Measurements from ENCODE around the gene VWA1. TPM values are rescaled to one million over a fixed set of nuclear protein-coding genes. Genes with fewer than 3 reads are reported as not detected.
"Not testable (repeated sequence)": the region's sequence is repeated elsewhere in the genome, so short reads cannot be mapped to it uniquely, and the experiment has no call there.

Gene VWA1
- total RNA-seq, 1 donor from 2014 or later: 8.9 TPM

DNA sequence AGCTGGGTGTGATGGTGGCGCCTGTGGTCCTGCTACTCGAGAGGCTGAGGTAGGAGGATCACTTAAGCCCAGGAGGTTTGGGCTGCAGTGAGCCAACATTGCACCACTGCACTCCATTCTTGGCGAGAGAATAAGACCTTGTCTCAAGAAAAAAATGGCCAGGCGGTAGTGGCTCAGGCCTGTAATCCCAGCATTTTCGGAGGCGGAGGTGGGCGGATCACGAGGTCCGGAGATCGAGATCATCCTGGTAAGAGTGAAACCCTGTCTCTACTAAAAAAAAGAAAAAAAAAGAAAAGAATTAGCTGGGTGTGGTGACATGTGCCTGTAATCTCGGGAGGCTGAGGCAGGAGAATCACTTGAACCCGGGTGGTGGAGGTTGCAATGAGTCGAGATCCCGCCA lies 47.4 kb downstream of the VWA1 start:
- no peaks in the 10 kb centered on the region for H3K4me1 Mint-ChIP-seq
- no peak overlapping the region for H3K4me3 Mint-ChIP-seq
- H3K36me3 Mint-ChIP-seq (ENCODE audit: low read depth): peaks cover 9% of the 10 kb centered on the region
- no peaks in the 10 kb centered on the region for H3K27me3 Mint-ChIP-seq (ENCODE audit: low read depth)
- TF ChIP-seq CTCF (conservative IDR thresholded peaks at IDR 0.05): no peak
- no peak for DNase-seq (ENCODE audit: low read depth, low spot score)
- no peak overlapping the region for H3K27ac Mint-ChIP-seq (ENCODE audit: unreplicated experiment)
- no peaks in the 10 kb centered on the region for H3K9me3 Mint-ChIP-seq

DNA sequence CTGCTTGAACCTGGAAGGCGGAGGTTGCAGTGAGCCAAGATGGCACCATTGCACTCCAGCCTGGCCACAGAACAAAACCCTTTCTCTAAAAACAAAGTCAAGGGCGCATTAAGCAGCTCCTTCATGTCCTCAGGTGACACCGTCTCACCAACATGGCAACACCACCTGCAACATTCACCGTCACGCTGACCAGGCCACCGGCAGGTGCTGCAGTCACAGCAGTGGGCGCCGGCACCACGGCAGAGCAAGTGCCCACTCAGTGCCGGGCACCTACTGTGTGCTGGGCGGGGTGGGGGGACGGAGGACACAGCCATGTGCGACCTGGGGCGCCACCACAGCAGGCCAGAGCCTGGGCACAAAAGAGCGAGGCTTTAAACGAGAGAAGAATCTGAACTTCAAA lies 48.2 kb downstream of the VWA1 start:
- H3K4me1 Mint-ChIP-seq: no peaks in the 10 kb centered on the region
- no peak overlapping the region for H3K27ac Mint-ChIP-seq (ENCODE audit: unreplicated experiment)
- no peak for TF ChIP-seq CTCF (conservative IDR thresholded peaks at IDR 0.05)
- no peak overlapping the region for H3K4me3 Mint-ChIP-seq
- peaks cover 9% of the 10 kb centered on the region for H3K36me3 Mint-ChIP-seq (ENCODE audit: low read depth)
- DNase-seq (ENCODE audit: low read depth, low spot score): no peak
- H3K27me3 Mint-ChIP-seq (ENCODE audit: low read depth): no peaks in the 10 kb centered on the region
- no peaks in the 10 kb centered on the region for H3K9me3 Mint-ChIP-seq

DNA sequence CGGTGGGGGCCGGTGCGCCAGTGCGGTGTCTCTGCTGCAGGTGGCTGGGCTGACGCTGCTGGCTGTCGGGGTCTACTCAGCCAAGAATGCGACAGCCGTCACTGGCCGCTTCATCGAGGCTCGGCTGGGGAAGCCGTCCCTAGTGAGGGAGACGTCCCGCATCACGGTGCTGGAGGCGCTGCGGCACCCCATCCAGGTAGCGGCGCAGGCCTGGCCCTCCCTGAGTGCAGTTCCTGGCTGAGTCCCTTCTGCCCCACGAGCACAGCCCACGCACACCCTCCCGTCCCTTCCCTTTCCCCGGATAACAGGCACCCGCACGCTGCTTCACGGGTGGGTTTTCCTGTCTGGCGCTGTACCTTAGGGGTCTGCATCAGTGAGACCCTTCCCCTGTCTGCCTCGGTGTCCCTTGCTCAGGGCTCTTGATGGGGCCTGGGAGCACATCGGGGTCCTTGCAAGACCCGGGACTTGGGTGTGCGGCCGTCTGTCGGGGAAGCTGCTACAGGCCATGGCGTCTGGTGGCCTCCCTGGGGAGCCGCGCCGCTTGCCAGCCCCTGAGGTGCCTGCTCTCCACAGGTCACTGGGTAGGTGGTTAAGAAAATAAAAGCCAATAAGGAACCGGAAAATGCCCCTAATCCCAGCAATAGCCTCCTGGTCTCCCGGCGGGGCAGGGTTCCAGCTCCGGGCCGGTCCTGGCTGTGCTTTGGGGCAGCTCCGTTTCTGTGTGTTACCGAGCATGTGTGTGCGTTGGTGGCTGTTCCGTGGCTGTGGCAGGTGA lies 49.7 kb downstream of the VWA1 start:
- not testable (repeated sequence) for H3K4me1 Mint-ChIP-seq; H3K27me3 Mint-ChIP-seq (ENCODE audit: low read depth); DNase-seq (ENCODE audit: low read depth, low spot score); H3K9me3 Mint-ChIP-seq; H3K4me3 Mint-ChIP-seq; H3K27ac Mint-ChIP-seq (ENCODE audit: unreplicated experiment); H3K36me3 Mint-ChIP-seq (ENCODE audit: low read depth)

GRCh38 chr1:1485755-1486317 lies 50.3 kb downstream of the VWA1 start:
- not testable (repeated sequence) for H3K9me3 Mint-ChIP-seq; H3K36me3 Mint-ChIP-seq (ENCODE audit: low read depth); DNase-seq (ENCODE audit: low read depth, low spot score); H3K27me3 Mint-ChIP-seq (ENCODE audit: low read depth); H3K4me1 Mint-ChIP-seq; H3K4me3 Mint-ChIP-seq; H3K27ac Mint-ChIP-seq (ENCODE audit: unreplicated experiment)

DNA sequence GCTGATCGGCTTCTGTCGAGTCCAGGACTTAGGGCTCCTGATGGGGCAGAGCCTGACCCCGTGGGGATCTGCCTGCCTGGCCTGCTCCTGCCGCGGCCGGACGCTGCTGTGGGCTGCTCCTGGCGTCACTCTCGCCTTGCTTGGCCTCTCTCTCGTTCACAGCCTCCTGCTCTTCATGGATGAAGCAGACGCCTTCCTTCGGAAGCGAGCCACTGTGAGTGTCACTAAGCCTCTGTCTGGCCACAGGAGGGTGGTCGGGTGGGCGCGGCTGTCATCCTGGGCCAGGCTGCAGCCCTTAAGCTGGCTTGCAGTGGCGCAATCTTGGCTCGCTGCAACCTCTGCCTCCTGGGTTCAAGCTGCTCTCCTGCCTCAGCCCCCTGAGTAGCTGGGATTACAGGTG lies 52.2 kb downstream of the VWA1 start:
- H3K27me3 Mint-ChIP-seq (ENCODE audit: low read depth): no peaks in the 10 kb centered on the region
- TF ChIP-seq CTCF (conservative IDR thresholded peaks at IDR 0.05): no peak
- DNase-seq (ENCODE audit: low read depth, low spot score): no peak
- H3K36me3 Mint-ChIP-seq (ENCODE audit: low read depth): peaks cover 20% of the 10 kb centered on the region
- H3K9me3 Mint-ChIP-seq: no peaks in the 10 kb centered on the region
- H3K27ac Mint-ChIP-seq (ENCODE audit: unreplicated experiment): no peak overlapping the region
- H3K4me1 Mint-ChIP-seq: no peaks in the 10 kb centered on the region
- H3K4me3 Mint-ChIP-seq: no peak overlapping the region

DNA sequence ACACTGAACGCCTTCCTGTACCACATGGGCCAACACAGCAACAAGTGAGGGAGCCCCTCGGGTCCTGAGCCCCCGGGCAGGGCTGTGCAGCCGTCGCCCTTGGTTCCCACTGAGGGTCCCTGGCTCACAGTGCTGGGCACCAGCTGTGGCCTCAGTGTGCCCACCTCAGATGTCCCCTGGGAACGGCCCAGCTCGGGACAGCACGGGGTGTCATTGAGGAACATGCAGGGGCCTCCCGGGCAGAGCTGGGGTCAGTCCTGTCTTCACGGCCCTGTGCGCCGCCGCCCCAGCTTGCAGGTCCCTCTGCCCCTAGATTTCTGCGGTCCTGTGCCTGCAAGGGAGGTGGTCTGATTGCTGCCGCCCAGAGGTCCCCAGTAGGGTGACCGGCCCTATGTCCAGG lies 53.7 kb downstream of the VWA1 start:
- peaks cover 31% of the 10 kb centered on the region for H3K36me3 Mint-ChIP-seq (ENCODE audit: low read depth)

More for the DNA sequence above, 53.7 kb downstream of the VWA1 start:
- peaks cover 3% of the 10 kb centered on the region for H3K9me3 Mint-ChIP-seq
- H3K27ac Mint-ChIP-seq (ENCODE audit: unreplicated experiment): no peak overlapping the region
- H3K4me3 Mint-ChIP-seq: no peak overlapping the region
- no peaks in the 10 kb centered on the region for H3K4me1 Mint-ChIP-seq
- TF ChIP-seq CTCF (conservative IDR thresholded peaks at IDR 0.05): no peak
- H3K27me3 Mint-ChIP-seq (ENCODE audit: low read depth): no peaks in the 10 kb centered on the region
- no peak for DNase-seq (ENCODE audit: low read depth, low spot score)

Data from neural crest cell (in vitro differentiated cells).